Activated CD4-positive, alpha-beta T cell treated with anti-CD3 and anti-CD28 coated beads, Interleukin-2, amount 50 U/mL, for 1 hour (primary cell): ENCODE data around the gene SLC26A11.
"Not testable (repeated sequence)": the region's sequence is repeated elsewhere in the genome, so short reads cannot be mapped to it uniquely, and the experiment has no call there.

Experiments
- DNase-seq: peaks from one replicate; pipeline ENCODE4 v3.0.0-alpha.2; 2020

The SLC26A11 gene

DNA sequence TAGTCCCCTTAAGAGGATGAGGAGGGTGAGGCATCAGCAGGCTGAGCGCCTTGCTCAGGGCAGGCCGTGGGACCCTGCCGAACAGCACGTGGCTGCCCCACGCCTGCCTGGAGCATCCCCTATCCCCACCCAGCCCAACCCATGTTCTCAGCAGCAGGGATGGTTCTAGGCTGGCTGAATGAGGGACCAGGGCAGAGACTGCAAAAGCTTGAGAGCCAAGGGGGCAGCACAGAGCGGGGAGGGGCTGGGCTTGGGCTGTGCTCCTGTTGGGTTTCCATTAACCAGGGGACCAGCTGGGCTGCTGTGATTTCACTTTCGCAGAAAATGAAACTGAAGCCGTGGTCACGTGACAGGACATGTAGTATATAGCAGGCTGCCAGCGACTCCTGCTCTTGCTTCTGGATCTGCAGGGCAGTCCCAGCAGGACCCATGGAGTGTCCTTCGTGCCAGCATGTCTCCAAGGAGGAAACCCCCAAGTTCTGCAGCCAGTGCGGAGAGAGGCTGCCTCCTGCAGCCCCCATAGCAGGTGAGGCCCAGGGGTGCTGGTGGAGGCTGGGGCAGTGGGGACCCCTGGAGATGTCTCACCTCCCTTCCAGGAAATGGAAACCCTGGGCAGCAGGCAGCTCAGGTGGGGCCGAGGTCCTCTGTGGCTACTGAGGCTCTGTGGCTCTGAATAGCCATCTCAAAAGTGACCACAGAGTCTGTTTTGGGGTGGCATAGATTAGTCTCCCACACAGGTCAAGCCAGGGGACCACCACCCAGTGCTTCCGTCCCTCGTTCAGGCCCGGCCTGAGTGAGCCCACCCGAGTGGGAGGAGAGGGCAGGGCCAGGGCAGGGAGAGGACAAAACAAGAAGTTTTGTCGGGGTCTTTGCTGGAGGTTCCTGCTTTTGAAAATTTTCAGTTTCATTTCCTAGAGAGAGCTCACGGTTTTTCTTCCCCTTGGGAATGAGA, 43.3 kb downstream of the SLC26A11 start:
- DNase-seq: peak; percentile 76

GRCh38 chr17:80264205-80265075, 44.2 kb downstream of the SLC26A11 start:
- peak; percentile 49 for DNase-seq

DNA sequence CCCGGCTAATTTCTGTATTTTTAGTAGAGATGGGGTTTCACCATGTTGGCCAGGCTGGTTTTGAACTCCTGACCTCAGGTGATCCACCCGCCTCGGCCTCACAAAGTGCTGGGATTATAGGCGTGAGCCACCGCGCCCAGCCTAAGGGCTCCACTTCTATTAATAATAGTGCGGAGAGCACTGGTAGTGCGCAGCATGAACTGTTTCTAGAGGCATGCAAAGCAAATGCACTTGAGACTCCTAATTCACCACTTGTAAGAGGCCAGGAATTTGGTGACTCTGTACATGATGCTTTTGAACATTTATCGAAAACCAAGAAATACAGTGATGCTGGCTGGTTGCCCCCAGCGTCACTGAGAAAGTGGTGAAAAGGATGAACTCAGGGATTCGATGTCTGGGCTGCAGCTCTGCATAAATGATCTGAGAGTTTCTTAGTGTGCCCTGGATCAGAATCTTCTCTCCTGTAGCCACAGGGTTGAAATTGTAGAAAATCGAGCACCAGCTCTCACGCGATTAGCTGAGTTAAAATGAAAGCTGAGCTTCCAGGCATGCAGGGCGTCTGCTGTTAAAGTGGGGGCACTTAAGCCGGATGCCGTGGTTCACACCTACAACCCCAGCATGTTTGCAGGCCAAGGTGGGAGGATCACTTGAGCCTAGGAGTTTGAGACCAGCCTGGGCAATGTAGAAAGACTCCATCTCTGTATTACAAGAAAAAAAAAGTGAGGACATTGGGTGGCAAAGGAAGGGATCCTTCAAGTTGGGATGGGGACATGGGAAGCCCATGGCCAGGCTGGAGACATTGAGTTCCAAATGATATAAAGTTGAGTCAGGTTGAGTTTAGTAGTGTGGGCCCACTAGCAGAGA, 45.2 kb downstream of the SLC26A11 start:
- peak; percentile 43 for DNase-seq

GRCh38 chr17:80267391-80267790, 47.2 kb downstream of the SLC26A11 start:
- no peak for DNase-seq

- DNase-seq: no peak
Observed at GRCh38 chr17:80268427-80268826, 48.2 kb downstream of the SLC26A11 start.

DNA sequence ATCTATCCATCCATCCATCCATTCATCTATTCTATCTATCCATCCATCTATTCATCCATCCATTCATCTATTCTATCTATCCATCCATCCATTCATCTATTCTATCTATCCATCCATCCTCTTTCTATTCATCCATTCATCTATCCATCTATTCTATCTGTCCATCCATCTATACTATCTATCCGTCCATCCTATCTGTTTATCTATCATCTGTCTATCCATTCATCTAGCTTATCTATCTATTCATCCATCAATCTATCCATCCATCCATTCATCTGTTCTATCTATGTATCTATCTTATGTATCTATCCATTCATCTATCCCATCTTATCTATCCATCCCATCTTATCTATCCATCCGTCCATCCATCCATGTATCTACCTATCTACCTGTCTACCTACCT, 49.2 kb downstream of the SLC26A11 start:
- DNase-seq: no peak

DNA sequence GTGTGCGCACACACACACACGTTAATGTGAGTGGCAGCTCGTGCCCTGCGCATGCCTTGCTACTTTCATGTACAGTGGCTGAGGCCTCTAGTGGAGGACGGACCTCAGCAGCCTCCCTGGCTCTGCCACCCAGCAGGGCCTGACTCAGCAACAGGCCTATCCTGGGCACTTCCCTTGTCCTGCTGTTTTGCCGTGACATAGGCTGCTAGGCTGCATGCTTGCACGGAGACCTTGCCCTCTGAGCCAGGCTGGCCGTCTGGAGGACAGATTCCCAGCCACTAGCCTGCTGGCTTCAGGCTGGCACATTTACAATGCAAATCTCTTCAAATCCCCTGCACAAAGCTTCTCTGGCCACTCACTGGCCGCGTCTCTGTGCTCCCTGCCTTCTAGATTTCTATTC, 49.9 kb downstream of the SLC26A11 start:
- DNase-seq: no peak

- peak; percentile 42 for DNase-seq
Observed at GRCh38 chr17:80270836-80271235, 50.6 kb downstream of the SLC26A11 start.

GRCh38 chr17:80272366-80272765, 52.1 kb downstream of the SLC26A11 start:
- no peak for DNase-seq

DNA sequence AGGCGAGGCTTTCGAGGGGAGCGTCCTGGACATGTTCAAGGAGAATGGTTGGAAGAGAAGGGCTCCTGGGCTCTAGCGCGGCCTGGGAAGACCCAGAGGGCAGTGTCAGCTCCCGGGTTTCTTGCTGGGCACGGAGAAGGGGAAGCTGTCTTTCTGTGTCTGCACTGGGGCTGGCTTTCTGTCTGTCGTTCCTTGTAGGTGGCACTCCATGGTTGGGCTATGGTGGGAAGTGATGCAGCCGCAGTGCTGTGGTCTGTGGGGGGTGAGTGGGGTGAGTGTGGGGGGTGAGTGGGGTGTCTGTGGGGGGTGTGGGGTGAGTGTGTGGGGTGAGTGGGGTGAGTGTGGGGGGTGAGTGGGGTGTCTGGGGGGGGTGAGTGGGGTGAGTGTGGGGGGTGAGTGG, 54.1 kb downstream of the SLC26A11 start:
- no peak for DNase-seq

- no peak for DNase-seq
Observed at GRCh38 chr17:80274871-80275449, 54.7 kb downstream of the SLC26A11 start.

- not testable (repeated sequence) for DNase-seq
Observed at GRCh38 chr17:80275857-80276256, 55.6 kb downstream of the SLC26A11 start.

GRCh38 chr17:80277751-80278671, 57.8 kb downstream of the SLC26A11 start:
- no peak for DNase-seq

DNA sequence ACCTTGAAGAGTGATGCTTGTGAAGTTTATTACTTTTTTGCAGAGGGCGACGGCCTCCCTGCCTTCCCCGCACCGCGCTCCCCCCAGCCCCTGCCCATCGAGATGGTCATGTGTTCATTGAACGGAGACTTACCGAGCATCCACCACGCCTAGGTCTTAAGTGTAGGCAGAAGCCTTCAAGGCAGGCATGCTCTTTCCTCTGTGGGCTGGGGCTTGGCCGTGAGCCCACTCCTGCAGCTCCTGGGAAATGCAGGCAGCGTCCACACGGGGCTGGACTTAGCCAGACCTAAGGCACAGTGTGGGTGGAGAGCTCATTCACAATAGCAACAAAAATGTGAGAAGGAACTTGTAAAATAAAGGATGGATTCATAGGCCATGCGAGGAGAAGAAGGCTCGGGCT, 59.7 kb downstream of the SLC26A11 start:
- DNase-seq: no peak

DNA sequence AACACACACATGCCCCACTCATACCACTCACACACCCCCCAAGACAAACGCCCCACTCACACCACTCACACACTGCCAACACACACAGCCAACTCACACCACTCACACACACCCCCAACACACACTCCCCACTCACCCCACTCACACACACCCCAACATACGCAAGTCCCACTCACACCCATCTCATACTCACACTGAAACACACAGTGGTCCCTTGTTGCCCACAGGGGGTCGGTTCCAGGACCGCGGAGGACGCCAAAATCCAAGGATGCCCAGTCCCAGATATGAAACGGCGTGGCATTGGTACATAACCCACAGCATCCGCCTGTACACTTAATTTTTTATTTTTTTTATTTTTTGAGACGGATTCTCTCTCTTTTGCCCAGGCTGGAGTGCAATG, 61.3 kb downstream of the SLC26A11 start:
- no peak for DNase-seq

DNA sequence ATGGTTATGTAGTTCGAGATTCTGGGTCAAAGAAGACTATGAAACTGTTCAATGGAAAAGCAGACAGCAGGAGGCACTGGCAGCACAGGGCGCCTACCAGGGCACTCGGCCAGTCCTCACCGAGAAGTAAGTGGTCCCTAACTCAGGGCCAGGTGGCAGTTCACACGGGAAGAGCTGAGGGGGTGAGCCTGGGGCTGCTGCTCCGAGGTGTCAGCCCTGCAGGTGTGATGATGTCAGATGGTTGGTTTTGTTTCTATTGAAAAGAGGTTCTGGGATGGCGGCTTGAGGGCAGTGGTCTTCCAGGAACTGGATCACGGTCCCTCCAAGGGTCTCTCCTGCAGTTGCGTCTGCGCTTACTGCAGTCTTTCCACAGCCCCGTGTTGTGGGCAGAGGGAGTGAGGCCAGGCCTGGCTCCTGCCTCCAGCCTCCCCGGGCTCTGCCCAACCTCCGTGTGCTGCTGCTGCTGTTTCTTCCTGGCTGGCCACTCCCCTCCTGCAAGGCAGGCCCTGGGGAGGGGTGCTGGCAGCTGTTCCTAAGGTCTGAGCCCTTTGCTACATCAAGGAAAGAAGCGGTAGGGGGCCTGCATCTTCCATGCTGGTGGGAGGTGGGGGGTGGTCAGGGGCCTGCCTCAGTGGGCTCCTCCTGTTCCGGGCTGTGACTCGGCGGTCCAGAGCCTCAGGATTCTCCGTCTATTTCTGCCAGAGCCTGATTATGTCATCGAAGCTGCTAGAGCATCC, 63.1 kb downstream of the SLC26A11 start:
- DNase-seq: no peak

- DNase-seq: no peak
Observed at GRCh38 chr17:80284631-80285030, 64.4 kb downstream of the SLC26A11 start.

DNA sequence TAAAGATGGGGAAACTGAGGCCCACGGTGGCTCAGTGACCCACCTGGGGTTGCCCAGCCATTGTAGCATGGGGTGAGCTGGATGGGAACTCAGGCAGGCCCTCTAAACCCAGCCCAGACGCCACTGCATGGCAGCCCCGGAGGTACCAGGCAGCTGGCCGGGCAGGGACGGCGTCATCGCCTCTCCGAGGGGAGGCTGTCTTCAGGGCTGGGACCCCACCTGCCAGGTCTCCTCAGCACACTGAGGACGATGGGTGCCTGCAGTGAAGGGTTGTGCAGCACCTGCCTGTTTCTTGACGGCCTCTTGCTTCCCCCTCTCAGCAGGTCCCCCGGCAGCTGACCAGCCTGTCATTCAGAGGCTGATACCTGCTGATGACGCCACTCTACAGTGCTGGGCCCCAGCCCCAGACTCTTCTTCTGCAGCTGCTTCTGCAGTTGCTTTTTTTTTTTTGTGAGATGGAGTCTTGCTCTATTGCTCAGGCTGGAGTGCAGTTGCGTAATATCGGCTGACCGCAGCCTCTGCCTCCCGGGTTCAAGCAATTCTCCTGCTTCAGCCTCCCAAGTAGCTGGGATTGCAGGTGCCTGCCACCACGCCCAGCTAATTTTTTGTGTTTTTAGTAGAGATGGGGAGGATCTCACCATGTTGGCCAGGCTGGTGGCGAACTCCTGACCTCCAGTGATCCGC, 65.2 kb downstream of the SLC26A11 start:
- DNase-seq: no peak

- no peak for DNase-seq
Observed at GRCh38 chr17:80286638-80286960, 66.4 kb downstream of the SLC26A11 start.

DNA sequence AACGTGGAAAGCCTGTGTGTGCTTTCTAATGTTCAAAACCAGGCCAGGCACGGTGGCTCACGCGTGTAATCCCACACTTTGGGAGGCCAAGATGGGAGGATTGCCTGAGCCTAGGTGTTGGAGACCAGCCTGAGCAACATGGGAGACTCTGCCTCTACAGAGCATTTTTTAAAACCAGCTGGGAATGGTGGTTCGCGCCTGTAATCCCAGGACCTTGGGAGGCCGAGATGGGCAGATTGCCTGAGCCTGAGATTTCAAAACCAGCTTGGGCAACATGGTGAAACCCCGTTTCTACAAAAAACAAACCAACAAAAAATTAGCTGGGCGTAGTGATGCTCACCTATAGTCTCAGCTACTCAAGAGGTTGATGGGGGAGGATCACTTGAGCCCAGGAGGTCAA, 66.8 kb downstream of the SLC26A11 start:
- no peak for DNase-seq
